K562 (cell line): ENCODE data around the gene VPS35. TPM values are rescaled to one million over a fixed set of nuclear protein-coding genes. Genes with fewer than 3 reads are reported as not detected.

ENCODE experiments used
- CSDE1 ChIP-seq, 2 experiments: fragments of 450-650 bp; IDR thresholded peaks; 2 replicates each; pipeline ENCODE4 v1.6.1; 2016; ENCODE audit warnings: mild to moderate bottlenecking in 1 of 2
- E2F5 ChIP-seq: sonication (generic); formaldehyde crosslinking; IDR thresholded peaks from 2 replicates; pipeline ENCODE4 v1.8.0; 2022; ENCODE audit warnings: mild to moderate bottlenecking, missing genetic modification reagents
- FOSL1 ChIP-seq: fragments of 200-800 bp; sonication (Bioruptor generic); conservative IDR thresholded peaks from 2 replicates; pipeline ENCODE4 v1.6.1; 2016; ENCODE audit warnings: missing genetic modification characterization, missing compliant biosample characterization
- FOXA3 ChIP-seq, 2 experiments: fragments of 450-650 bp in 1 of 2; sonication (generic) in 1 of 2; formaldehyde crosslinking; IDR thresholded peaks in 1 of 2; conservative IDR thresholded peaks in 1 of 2; 2 replicates each; pipeline versions ENCODE4 v1.4.0 to v1.8.0; 2020 to 2022; ENCODE audit warnings: mild to moderate bottlenecking in 2 of 2, missing genetic modification reagents in 1 of 2
- GMEB1 ChIP-seq: fragments of 250-450 bp; sonication (Bioruptor Pico); IDR thresholded peaks from 2 replicates; pipeline ENCODE4 v1.4.0; 2020; ENCODE audit warnings: mild to moderate bottlenecking
- HNRNPH1 ChIP-seq: fragments of 200-400 bp; formaldehyde crosslinking; optimal IDR thresholded peaks from 2 replicates; pipeline ENCODE3; 2017; ENCODE audit warnings: low read depth, mild to moderate bottlenecking, low read length, moderate library complexity
- MBD1 ChIP-seq: fragments of 250-450 bp; sonication (Bioruptor Pico); IDR thresholded peaks from 2 replicates; pipeline ENCODE4 v1.8.0; 2022; ENCODE audit warnings: inconsistent platforms
- MITF ChIP-seq: IDR thresholded peaks from 2 replicates; pipeline ENCODE4 v1.6.1; 2014; ENCODE audit warnings: antibody characterized with exemption
- PHF21A ChIP-seq: fragments of 450-650 bp; IDR thresholded peaks from 2 replicates; pipeline ENCODE4 v1.6.1; 2017; ENCODE audit warnings: low read depth, borderline replicate concordance
- POLR3G ChIP-seq: IDR thresholded peaks from 2 replicates; pipeline ENCODE4 v1.6.1; 2011; ENCODE audit not compliant: insufficient read length, insufficient replicate concordance; ENCODE audit errors: extremely low read depth
- SMARCC2 ChIP-seq: fragments of 450-650 bp; IDR thresholded peaks from 2 replicates; pipeline ENCODE4 v1.6.1; 2017; ENCODE audit warnings: antibody characterized with exemption, moderate library complexity, mild to moderate bottlenecking, low read depth
- TARDBP ChIP-seq: fragments of 450-650 bp; IDR thresholded peaks from 2 replicates; pipeline ENCODE4 v1.6.1; 2016
- ZNF263 ChIP-seq: sonication (generic); formaldehyde crosslinking; IDR thresholded peaks from 2 replicates; pipeline ENCODE4 v1.8.0; 2022; ENCODE audit warnings: mild to moderate bottlenecking, missing genetic modification reagents, borderline replicate concordance
- ZNF274 ChIP-seq: IDR thresholded peaks from 2 replicates; pipeline ENCODE4 v1.6.1; 2011; ENCODE audit warnings: low read depth, mild to moderate bottlenecking, low read length, moderate library complexity, borderline replicate concordance
- ZNF277 ChIP-seq: fragments of 250-450 bp; sonication (Bioruptor Pico); IDR thresholded peaks from 2 replicates; pipeline ENCODE4 v1.8.0; 2022; ENCODE audit warnings: inconsistent platforms, mild to moderate bottlenecking, moderate library complexity, borderline replicate concordance
- ZNF431 ChIP-seq: sonication (generic); formaldehyde crosslinking; IDR thresholded peaks from 2 replicates; pipeline ENCODE4 v1.8.0; 2022; ENCODE audit warnings: mild to moderate bottlenecking, missing genetic modification reagents
- ZNF512 ChIP-seq: IDR thresholded peaks from 2 replicates; pipeline ENCODE4 v1.6.1; 2016; ENCODE audit warnings: missing genetic modification characterization, missing compliant biosample characterization
- ZNF668 ChIP-seq: fragments of 250-450 bp; sonication (Bioruptor Pico); IDR thresholded peaks from 2 replicates; pipeline ENCODE4 v1.8.0; 2022; ENCODE audit warnings: mild to moderate bottlenecking, inconsistent platforms
- polyA plus RNA-seq, 8 experiments: library from polyadenylated mRNA; depleted of rRNA in 4 of 8; stranded (reverse) in 5 of 8; unstranded in 3 of 8; fragments of >200 nt; fragmentation: Nextera tagmentation in 2 of 8; fragmentation: Illumina TruSeq in 1 of 8; extraction: Ambion mirVana in 2 of 8; extraction: Trizol in 1 of 8; gene quantifications; 2 replicates each; pipeline versions ENCODE4 v1.2.1 to v1.2.3, GENCODE V29; 2011 to 2014; ENCODE audit warnings: inconsistent platforms in 1 of 8, missing spikeins in 1 of 8
- total RNA-seq, 7 experiments: library from RNA; depleted of rRNA in 6 of 7; stranded (reverse); fragments of >200 nt in 6 of 7; fragmentation: Illumina TruSeq in 2 of 7; extraction: Trizol in 2 of 7; gene quantifications; 2 replicates each; pipeline versions ENCODE4 v1.2.1 to v1.2.3, GENCODE V29; 2011 to 2021; ENCODE audit warnings: low replicate concordance in 1 of 7

The VPS35 gene
- total and polyA plus RNA-seq, 9 of the 15 experiments (the other 6 are each of a cell fraction or from before 2014, with no cell fraction given): 32.7 to 131 (median 66.2) TPM

GRCh38 chr16:46621006-46621933 lies 67.7 kb downstream of the VPS35 start, which contains the start of gene SHCBP1 (continued):
- TF ChIP-seq FOXA3 (CRISPR knock-in tag; conservative IDR thresholded peaks at IDR 0.05 in 1 of 2, IDR thresholded peaks at IDR 0.05 in 1 of 2) (no peak), TARDBP (no peak), PHF21A (no peak), ZNF431 (no peak), ZNF512 (tag) (no peak), MBD1 (CRISPR knock-in tag) (no peak), SMARCC2 (no peak), HNRNPH1 (no peak), MITF (no peak), ZNF263 (CRISPR knock-in tag) (no peak), ZNF668 (CRISPR knock-in tag) (no peak), POLR3G (no peak), CSDE1 (IDR thresholded peaks at IDR 0.05) (peak in 1 of 2 experiments; percentile 67; a peak in 1 of 4 replicates), ZNF277 (CRISPR knock-in tag) (no peak), FOSL1 (peak; percentile 33; the same call in 1 of the 2 replicates), GMEB1 (CRISPR knock-in tag) (peak; percentile 89), ZNF274 (no peak), E2F5 (CRISPR knock-in tag) (peak; percentile 46; the same call in 1 of the 2 replicates)
